Stomach smooth muscle (tissue), 2 donors: ENCODE data around the gene LY6G6D.

ENCODE experiments used
- H3K27ac ChIP-seq: one replicate; pipeline ENCODE4 v1.7.0; 2013; ENCODE audit warnings: mild to moderate bottlenecking, low read length, inconsistent platforms
- H3K27me3 ChIP-seq, 2 donors: one replicate each; pipeline ENCODE4 v1.7.0; 2013; ENCODE audit warnings: low read length in 2 of 2; ENCODE audit not compliant: insufficient read depth in 2 of 2, control insufficient read depth in 1 of 2
- H3K36me3 ChIP-seq, 2 donors: one replicate each; pipeline ENCODE4 v1.7.0; 2013; ENCODE audit warnings: low read length in 2 of 2; ENCODE audit not compliant: control insufficient read depth in 2 of 2, insufficient read depth in 2 of 2
- H3K4me1 ChIP-seq: one replicate; pipeline ENCODE4 v1.7.0; 2013; ENCODE audit warnings: low read length; ENCODE audit not compliant: control insufficient read depth, insufficient read depth
- H3K4me3 ChIP-seq, 2 donors: one replicate each; pipeline ENCODE4 v1.7.0; 2013; ENCODE audit warnings: low read length in 2 of 2
- H3K9ac ChIP-seq, 2 donors: one replicate each; pipeline ENCODE4 v1.7.0; 2013; ENCODE audit warnings: low read length in 2 of 2, mild to moderate bottlenecking in 1 of 2
- H3K9me3 ChIP-seq, 2 donors: one replicate each; pipeline ENCODE4 v1.7.0; 2013; ENCODE audit warnings: low read length in 2 of 2; ENCODE audit not compliant: control insufficient read depth in 2 of 2
- donor health status: healthy.
- donor health status: Pancreatic carcinoma.

The LY6G6D gene

DNA sequence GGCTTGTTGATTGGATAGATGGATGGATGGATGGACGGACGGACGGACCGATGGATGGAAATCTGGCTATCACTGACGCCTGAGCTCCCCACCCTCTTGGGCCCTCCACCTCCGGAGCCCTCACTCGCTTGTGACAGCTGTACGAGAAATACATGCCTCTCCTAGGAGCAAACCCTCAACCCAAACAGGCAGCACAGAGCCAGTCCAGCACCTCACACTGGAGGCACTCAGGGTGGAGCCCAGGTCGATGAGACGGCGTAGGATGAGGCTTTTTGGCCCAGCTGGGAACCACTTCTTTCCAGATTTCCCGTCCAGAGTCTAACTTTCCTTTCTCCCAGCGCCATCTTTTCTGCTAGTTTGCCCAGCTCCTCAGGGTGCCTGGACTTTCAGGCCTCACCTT lies 31.6 kb upstream of the LY6G6D start:
- Histone ChIP-seq H3K9ac (no peak overlapping the region), H3K27ac (no peak overlapping the region), H3K4me3 (peak overlapping the region in 1 of 2 donors; percentile 54), H3K36me3 (peaks cover 24 to 25% of the 10 kb centered on the region in 2 donors), H3K9me3 (no peaks in the 10 kb centered on the region), H3K27me3 (no peaks in the 10 kb centered on the region), H3K4me1 (peaks cover 17% of the 10 kb centered on the region)

DNA sequence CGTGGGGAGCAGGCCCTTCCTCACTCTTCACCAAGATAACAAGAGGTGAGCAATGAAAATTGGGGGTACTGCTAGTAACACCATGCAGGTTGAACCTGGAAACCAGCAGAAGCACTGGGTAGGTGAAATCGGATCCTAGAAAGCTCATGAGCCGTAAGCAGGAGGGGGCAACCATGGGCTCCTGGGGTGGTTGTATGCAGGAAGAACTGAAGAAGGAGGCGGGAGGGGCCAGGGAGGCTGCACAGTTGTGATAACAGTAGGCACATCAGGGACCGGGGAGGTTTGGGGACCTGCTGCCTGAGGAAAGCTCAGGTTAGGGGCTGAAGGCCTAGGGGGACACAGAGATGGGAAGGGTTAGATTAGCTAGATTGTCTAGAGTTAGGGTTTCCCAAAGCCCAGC lies 28.7 kb upstream of the LY6G6D start:
- no peak overlapping the region for H3K4me3 ChIP-seq
- H3K27me3 ChIP-seq, result no peaks in the 10 kb centered on the region
- peaks cover 2% of the 10 kb centered on the region for H3K4me1 ChIP-seq
- no peak overlapping the region for H3K9ac ChIP-seq
- no peak overlapping the region for H3K27ac ChIP-seq
- H3K9me3 ChIP-seq, result no peaks in the 10 kb centered on the region
- H3K36me3 ChIP-seq, result peaks cover 51% of the 10 kb centered on the region in 2 donors

DNA sequence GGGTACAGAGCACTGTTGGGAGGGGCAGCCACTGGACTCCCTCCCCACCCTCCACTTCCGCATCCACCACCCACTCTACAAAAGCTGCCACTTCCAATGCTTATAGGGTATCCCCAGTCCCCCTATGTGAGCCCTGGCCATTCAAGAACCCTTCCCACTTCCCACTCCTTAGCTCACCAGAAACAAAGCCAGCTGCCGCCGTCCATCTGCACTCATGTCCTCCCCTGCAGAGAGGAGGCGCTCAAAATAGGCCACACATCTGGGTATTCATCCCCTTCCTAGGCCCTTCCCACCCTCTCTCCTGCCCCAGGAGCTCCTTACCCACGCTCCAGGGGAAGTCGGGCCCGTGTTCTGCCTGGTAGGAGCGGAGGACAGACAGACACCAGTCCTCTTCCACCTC lies 27.8 kb upstream of the LY6G6D start:
- Histone ChIP-seq H3K36me3 (peaks cover 55 to 57% of the 10 kb centered on the region in 2 donors), H3K4me3 (no peak overlapping the region), H3K4me1 (no peaks in the 10 kb centered on the region), H3K9ac (no peak overlapping the region), H3K27me3 (no peaks in the 10 kb centered on the region), H3K27ac (no peak overlapping the region), H3K9me3 (no peaks in the 10 kb centered on the region)

DNA sequence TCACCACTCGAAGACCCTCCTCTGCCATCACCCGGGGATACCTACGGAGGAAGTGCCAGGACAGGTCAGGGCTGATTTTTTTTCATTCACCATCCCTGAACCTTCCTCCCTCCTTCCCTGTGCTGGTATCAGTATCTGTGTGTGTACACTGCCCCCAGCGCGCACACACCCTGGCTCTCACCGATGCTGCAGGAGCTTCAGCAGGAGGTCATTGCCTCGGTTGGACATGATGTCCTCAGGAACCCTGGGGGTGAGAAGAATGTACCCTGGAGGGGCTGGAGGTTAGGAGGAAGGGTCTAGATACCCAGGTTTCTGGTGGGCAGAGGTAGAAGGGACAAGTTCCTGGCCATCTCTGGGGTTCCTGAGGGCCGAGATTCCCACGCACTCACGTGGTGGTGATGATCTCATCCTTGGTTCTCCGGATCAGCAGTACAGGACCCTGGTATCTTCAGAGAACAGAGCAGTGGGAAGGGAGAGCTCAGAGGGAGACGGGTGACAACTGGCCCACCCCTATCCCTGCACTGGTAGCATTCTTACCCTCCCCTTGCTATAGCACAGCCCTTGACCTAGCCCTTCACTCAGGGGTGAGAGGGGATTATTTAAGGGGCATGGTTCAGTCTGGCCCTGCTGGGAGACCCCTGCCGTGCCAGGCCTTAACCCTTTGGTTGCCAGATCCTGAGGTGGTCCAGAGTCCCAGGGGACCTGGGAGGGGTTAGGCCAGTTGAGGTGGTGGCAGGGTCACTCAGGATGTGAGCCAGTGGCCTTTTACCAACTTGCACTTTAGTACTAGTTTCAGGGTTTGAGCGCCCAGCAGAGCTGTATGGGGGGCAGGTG lies 27.1 kb upstream of the LY6G6D start:
- Histone ChIP-seq H3K27ac (no peak overlapping the region), H3K4me1 (no peaks in the 10 kb centered on the region), H3K36me3 (peaks cover 59 to 64% of the 10 kb centered on the region in 2 donors), H3K9ac (no peak overlapping the region), H3K4me3 (no peak overlapping the region), H3K9me3 (no peaks in the 10 kb centered on the region), H3K27me3 (no peaks in the 10 kb centered on the region)

DNA sequence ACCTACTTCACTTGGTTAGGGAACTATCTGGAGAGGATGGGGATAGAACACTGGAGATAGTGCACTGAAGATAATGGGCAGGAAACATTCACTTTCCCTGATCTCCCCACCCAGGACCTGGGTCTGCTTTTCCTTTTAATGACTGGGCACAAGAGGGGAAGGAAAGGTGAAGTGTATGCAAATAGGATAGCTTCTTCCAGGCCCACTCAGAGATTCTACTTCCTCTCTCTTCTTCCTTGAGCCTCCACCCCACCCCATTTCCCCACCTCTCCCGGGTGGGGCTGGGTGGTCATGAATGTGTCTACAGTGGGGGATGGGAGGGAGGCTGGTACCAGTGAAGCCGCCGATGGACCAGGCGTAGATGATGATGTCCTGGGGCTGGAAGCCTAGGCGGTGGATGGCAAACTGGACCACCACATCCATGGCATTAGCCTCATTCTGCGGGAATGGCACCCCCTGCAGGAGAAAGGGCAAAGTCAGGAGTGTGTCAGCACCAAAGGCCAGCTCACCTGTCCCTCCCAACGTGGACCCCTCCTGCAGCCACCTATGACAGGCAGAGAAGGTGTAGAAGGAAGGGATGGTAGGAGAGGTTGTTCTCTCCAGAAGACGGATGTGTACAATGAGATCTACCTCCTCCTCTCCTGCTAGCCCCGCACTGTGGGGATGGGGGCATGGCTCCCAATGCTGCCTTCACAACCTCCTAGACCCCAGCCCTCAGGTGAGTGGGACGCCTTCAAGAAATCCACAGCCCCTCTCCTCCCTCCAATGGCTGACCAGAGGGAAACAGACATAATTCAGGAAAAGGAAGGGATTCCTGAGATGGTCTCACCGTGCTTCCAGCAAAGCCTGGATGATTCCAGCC lies 25.7 kb upstream of the LY6G6D start:
- Histone ChIP-seq H3K36me3 (peaks cover 70 to 73% of the 10 kb centered on the region in 2 donors), H3K9ac (no peak overlapping the region), H3K9me3 (no peaks in the 10 kb centered on the region), H3K4me3 (no peak overlapping the region), H3K4me1 (no peaks in the 10 kb centered on the region), H3K27ac (no peak overlapping the region), H3K27me3 (no peaks in the 10 kb centered on the region)

DNA sequence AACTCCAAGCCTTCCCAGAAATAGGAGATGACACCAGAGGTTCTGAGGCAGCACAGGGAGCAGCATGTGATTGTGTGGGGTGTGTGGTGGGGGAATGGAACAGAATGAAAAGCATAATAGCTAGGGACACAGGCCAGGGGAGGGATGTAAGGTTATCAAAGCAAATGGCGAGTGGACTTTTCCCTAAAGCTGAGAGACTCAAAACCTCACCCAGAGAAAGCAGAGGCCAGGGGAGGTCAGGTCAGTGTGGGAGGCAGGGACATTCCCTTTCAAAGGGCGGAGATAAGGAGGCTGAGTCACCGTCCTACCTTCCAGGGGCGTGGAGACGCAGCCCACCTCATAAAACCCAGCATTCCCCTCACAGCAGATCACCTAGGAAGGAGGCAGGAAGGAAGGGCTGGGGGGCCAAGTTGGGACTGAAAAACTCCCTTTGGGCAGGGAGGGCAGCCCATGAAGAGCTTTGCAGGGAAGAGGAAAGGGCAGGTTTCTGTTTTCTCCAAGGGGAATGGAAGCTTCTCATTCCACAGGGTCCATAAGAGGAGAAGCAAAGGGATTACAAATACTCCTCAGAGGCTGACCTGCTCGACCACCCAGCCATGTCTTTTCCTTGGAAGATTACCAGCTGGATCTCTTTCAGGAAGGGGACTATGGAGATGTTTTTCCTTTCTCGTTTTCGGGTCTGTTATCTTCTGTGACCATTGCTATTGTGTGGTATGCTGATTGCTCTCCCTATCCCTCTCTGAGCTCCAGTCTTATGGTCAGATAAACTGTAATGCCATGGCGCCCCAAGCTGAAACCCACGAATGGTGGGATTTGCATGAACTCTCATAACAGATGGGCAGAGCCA lies 24.7 kb upstream of the LY6G6D start:
- no peaks in the 10 kb centered on the region for H3K9me3 ChIP-seq
- H3K27me3 ChIP-seq, result no peaks in the 10 kb centered on the region
- no peak overlapping the region for H3K9ac ChIP-seq
- peaks cover 74 to 79% of the 10 kb centered on the region in 2 donors for H3K36me3 ChIP-seq
- no peak overlapping the region for H3K4me3 ChIP-seq
- no peak overlapping the region for H3K27ac ChIP-seq
- no peaks in the 10 kb centered on the region for H3K4me1 ChIP-seq

DNA sequence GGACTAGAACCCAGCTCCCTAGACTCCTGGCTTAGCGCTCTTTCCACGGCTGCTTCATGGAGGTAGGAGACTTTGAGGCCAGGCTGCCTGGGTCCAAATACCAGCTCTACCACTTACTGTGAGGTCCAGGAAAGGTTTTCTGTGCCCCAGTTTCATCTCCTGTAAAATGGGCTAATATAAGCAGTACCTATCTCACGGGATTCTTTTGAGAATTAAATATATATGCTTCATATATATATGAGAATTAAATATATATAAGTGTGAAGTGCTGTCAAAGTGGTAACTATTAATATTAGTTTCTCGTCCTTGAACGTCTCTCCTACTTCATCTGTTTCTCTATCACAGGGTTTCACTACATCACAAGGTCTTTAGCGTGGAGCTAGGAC lies 24.1 kb upstream of the LY6G6D start:
- no peaks in the 10 kb centered on the region for H3K9me3 ChIP-seq
- H3K36me3 ChIP-seq, result peaks cover 73 to 77% of the 10 kb centered on the region in 2 donors
- H3K27ac ChIP-seq, result no peak overlapping the region
- H3K4me1 ChIP-seq, result no peaks in the 10 kb centered on the region
- no peak overlapping the region for H3K4me3 ChIP-seq
- H3K9ac ChIP-seq, result no peak overlapping the region
- H3K27me3 ChIP-seq, result no peaks in the 10 kb centered on the region

DNA sequence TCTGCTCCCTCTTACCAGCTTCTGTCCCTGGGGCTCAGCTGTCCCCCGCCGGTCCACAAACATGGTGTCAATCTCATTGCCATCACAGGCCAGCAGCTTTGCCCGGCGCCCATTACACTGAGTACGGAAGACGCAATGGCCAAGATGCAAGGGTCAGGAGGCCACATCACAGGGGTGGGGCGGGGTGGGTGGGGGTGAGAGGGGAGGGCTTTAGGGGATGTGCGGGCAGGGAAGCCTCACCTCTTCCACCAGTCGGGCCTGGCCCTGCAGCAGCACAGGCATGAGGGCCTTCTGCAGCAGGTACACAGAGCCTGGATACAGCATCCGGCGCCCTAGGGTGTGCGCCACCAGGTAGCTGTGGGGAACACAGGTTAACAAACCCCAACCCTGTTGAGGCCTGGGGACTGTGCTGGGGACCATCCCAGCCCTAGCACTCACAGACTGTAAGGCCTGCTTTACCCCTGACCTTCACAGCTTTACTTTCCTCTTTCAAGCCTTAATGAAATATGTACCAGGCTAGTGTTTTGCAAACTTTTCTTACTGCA lies 23.5 kb upstream of the LY6G6D start:
- H3K36me3 ChIP-seq, result peaks cover 73 to 76% of the 10 kb centered on the region in 2 donors

DNA sequence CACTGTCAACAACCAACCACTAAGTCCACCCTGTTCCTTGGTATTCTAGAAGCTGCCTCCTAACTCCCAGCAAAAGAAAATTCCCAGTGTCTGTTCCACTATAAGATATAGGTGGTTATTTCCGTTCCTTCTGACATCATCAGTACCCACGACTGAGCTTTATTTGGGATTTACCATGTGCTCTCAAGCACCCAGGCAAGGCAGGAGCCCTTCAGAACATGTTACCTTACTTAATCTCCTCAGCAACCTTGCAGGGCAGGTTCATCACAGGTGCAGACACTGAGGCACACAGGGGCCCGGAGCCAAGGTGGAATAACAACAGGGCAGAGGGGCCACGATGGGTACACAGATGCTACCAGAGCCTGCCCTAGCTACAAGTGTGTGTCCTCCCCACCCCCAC lies 22.8 kb upstream of the LY6G6D start:
- no peak overlapping the region for H3K9ac ChIP-seq
- H3K9me3 ChIP-seq, result no peaks in the 10 kb centered on the region
- H3K27ac ChIP-seq, result no peak overlapping the region
- peaks cover 72 to 73% of the 10 kb centered on the region in 2 donors for H3K36me3 ChIP-seq
- H3K4me3 ChIP-seq, result no peak overlapping the region
- H3K27me3 ChIP-seq, result no peaks in the 10 kb centered on the region
- H3K4me1 ChIP-seq, result no peaks in the 10 kb centered on the region

More for the DNA sequence above, 23.5 kb upstream of the LY6G6D start:
- Histone ChIP-seq H3K27me3 (no peaks in the 10 kb centered on the region), H3K9ac (no peak overlapping the region), H3K27ac (no peak overlapping the region), H3K4me1 (no peaks in the 10 kb centered on the region), H3K9me3 (no peaks in the 10 kb centered on the region), H3K4me3 (no peak overlapping the region)

DNA sequence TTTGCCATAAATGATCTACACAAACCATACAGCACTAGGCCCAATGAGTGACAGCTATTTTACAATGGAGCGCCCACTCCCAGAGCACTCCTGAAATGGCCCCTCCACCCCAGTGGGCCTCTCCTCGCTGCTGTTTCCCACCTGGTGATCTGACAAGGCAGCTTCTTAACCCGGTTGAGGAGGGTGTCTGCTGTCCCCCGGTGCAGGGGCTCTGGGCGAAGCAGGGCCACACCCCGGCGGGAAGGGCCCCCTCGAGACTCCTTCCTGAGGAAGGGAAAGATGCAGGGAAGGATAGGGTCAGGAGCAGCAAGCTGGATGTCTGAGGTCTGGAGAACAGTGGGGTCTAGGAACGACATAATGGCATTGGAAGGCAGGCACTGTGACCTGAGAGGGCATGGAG lies 22.3 kb upstream of the LY6G6D start:
- Histone ChIP-seq H3K9me3 (no peaks in the 10 kb centered on the region), H3K27ac (no peak overlapping the region), H3K36me3 (peaks cover 67 to 71% of the 10 kb centered on the region in 2 donors), H3K4me3 (no peak overlapping the region), H3K4me1 (no peaks in the 10 kb centered on the region), H3K9ac (no peak overlapping the region), H3K27me3 (no peaks in the 10 kb centered on the region)
